Lung microvascular endothelial cell (primary cell): ENCODE measurements around the gene HIRIP3. TPM values are rescaled to one million over a fixed set of nuclear protein-coding genes. Genes with fewer than 3 reads are reported as not detected.

Experiments
- DNase-seq, 2 donors: peaks; one replicate each; pipeline versions ENCODE4 v3.0.0 to v3.0.0-alpha.2; 2010; ENCODE audit warnings: low read depth in 2 of 2
- total RNA-seq: library from RNA; depleted of rRNA; stranded (reverse); fragments of >200 nt; gene quantifications from 2 replicates; pipeline ENCODE4 v1.2.1, GENCODE V29; 2014

HIRIP3 gene
- total RNA-seq, 1 donor from 2014 or later: 3.6 TPM

GRCh38 chr16:29984764-29985147 is 10.7 kb downstream of the HIRIP3 start:
- DNase-seq: no peak

GRCh38 chr16:29984137-29984763 is 11.2 kb downstream of the HIRIP3 start:
- no peak for DNase-seq

GRCh38 chr16:29983420-29984136 is 11.8 kb downstream of the HIRIP3 start:
- DNase-seq: no peak

DNA sequence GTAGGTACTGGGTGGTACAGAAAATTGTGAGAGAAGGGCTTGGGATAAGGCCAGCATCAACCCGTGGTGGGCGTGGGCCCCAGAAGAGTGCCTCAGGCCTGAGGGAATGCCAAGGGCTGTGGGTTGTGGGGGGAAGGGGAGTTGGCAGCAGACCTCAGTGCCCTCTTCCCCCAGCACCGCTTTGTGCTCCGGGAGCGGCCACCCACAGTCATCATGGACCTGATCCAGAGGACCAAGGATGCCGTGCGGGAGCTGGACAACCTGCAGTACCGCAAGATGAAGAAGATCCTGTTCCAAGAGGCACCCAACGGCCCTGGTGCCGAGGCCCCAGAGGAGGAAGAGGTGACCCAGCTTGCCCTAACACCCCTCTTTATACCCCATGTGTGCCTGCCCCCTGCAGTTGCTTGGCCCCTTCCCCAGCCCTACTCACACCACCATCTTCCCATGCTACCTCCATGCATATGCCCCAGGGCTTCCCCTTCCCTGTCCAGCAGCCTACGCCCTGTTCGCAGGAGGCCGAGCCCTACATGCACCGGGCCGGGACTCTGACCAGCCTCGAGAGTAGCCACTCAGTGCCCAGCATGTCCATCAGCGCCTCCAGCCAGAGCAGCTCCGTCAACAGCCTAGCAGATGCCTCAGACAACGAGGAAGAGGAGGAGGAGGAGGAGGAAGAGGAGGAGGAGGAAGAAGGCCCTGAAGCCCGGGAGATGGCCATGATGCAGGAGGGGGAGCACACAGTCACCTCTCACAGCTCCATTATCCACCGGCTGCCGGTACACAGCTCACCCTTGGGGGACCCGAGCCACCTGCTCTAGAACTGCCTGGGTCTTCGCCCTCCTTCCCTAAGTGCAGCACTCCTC is 12.6 kb downstream of the HIRIP3 start:
- no peak for DNase-seq

DNA sequence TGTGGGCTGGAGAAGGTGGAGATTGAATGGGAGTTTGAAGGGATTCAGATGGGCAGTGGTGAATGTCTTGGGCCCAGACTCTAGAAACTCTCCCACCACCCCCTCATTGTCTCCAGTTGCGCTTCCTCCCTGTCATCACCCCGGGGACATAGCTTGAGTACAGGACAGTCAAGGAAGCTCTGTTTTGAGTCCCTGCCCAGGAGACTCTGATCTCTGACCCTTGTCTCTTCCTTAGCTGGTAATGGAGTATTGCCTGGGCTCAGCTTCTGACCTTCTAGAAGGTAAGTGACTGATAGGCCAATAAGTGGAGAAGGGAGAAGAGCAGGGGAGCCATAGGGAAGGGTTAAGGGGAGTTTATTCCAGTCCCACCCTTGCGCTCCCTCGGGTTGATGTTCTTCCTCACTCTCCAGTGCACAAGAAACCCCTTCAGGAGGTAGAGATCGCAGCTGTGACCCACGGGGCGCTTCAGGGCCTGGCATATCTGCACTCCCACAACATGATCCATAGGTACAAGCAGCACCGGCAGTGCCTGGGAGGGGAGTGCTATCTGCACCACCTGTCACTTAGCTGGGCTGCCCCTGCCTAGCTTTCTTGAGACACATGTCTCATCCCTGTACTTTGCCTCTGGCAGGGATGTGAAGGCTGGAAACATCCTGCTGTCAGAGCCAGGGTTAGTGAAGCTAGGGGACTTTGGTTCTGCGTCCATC is 16.7 kb downstream of the HIRIP3 start:
- no peak for DNase-seq

DNA sequence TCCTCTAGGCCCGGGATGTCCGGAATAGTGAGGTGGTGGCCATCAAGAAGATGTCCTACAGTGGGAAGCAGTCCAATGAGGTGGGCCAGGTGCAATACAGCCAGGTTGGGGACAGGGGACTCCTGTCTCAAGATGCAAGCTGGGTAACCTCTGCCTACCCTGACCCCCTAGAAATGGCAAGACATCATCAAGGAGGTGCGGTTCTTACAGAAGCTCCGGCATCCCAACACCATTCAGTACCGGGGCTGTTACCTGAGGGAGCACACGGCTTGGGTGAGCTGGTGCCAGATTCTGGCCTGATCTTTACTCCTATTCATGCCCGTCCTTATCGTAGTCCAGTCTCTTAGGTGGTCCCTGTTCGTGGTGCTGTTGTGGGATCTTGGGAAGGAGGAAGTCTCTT is 17.3 kb downstream of the HIRIP3 start:
- no peak for DNase-seq

- peak; percentile 62 to 74 for DNase-seq
Observed at GRCh38 chr16:29977063-29977825, 18.2 kb downstream of the HIRIP3 start.

GRCh38 chr16:29975811-29976511 is 19.5 kb downstream of the HIRIP3 start:
- DNase-seq: peak in 1 of 2 donors; percentile 53

- no peak for DNase-seq
Observed at GRCh38 chr16:29975134-29975538, 20.3 kb downstream of the HIRIP3 start.

DNA sequence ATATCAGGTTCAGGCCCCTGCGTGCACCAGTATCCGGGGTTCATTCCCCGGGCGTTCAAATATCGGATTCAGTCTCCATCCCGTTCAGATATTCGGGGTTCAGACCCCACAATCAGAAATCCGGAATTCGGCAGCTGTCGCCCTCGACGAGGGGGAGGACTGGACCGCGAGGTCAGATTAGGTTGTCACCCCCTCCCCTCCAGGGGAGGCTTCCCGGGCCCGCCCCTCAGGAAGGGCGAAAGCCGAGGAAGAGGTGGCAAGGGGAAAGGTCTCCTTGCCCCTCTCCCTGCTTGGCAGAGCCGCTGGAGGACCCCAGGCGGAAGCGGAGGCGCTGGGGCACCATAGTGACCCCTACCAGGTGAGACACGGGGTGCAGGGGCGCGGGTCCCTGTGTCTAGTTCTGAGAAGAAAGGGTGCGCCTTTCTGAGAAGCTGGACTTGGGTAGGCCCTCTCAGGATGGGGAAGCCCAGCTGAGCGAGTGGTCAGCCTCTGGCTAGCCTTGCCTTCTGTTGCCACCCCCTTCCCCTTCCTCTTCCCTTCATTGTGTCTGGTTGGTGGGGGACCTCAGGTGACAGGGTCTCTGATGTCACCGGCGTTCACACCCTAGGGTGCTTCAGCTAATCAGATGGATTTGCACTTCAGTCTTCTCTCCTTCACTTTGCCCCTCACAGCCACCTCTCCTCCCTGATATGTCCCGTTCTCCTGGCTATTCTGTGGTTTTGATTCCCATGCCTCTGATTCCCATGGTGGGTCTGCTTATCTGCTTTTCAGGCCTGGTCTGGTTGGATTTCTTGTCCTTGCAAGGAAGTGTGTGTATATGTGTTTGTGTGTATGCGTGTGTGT is 20.9 kb downstream of the HIRIP3 start:
- DNase-seq: peak; percentile 84 to 89

DNA sequence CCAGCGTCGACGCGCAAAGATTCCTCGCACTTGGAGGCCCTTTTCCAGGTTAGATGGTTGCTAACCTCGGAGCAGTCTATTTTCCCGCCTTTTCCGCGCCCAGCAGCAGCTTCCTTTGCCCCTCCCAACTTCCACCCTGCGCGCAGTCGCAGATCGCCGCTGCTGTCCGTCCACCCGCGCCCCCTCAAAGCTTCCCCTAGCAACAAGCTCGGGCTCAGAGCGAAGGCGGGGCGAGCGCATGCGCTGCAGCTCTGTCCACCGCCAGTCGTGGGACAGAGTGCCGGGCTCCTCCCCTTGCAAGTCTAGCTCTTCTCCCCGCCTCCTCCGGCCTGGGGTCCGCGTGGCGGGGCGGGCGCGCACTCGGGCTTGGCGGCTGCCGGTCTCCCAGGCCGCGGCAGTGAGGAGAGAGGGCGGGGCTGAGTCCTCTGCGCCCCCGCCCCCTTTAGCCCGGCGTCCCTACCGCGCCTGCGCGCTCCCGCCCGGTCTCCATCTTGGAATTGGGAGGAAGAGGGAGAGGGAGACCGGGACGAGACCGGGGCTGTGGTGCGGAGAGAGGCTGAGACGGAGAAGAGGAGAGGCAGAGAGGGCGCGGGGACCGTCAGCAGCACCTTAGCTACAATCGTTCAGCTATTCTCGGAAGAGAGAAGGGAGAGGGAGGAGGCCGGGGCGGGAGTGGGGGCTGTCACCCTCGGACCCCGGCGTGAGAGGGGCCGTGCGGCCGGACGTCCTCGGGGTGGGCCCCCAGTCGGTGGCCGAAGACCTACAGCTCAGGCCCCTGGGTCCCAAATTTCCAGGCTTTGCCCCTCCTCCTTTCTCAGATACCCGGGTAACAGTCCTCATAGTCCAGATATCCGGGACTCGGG is 21.8 kb downstream of the HIRIP3 start, which contains the start of gene TAOK2:
TAOK2 (plus strand) TSS at position 485 of the 863 bp plus-strand sequence. CDS start 3,905 bp downstream, outside the sequence.
- peak; percentile 100 for DNase-seq

DNA sequence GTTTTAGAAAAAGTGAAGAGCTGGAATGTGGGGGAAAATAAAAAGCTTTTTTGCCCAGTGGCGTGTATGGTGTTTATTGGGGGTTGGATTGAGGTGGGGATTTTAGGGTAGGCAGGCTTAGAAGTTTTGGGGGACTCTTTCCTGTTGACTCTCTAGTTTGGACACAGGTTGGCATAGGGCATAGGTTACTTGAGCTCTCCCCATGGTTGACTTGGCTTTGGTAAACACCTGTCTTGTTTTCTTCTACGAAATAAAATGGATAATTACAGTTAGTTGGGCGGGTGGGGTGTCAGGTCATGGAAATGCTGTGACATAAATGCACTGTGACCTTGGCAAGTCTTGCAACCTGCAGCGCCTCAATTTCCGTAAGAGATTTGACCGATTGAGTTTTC is 22.4 kb downstream of the HIRIP3 start:
- DNase-seq: no peak

- no peak for DNase-seq
Observed at GRCh38 chr16:29972500-29972899, 22.9 kb downstream of the HIRIP3 start.

- no peak for DNase-seq
Observed at GRCh38 chr16:29971304-29971703, 24.1 kb downstream of the HIRIP3 start.

- DNase-seq: no peak
Observed at GRCh38 chr16:29968205-29968604, 27.2 kb downstream of the HIRIP3 start.

DNA sequence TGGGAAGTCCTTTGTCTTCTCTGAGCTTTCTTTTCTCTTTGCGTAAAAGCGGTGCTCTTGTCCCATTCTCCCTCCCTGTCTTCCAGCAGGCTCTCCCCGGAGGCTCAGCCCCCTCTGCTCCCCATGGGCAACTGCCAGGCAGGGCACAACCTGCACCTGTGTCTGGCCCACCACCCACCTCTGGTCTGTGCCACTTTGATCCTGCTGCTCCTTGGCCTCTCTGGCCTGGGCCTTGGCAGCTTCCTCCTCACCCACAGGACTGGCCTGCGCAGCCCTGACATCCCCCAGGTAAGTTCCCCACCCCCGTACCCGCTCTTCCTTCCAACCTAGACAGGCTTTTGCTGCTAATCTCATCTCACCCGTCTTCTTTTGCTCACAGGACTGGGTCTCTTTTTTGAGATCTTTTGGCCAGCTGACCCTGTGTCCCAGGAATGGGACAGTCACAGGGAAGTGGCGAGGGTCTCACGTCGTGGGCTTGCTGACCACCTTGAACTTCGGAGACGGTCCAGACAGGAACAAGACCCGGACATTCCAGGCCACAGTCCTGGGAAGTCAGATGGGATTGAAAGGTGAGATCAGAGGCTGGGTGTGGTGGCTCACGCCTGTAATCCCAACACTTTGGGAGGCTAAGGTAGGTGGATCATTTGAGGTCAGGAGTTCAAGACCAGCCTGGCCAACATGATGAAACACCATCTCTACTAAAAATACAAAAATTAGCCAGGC is 32.2 kb downstream of the HIRIP3 start:
- no peak for DNase-seq

- DNase-seq: peak in 1 of 2 donors; percentile 66
Observed at GRCh38 chr16:29962344-29962994, 32.9 kb downstream of the HIRIP3 start.
